HG03066 (cell line): ENCODE measurements around the gene MAP10.

Source experiments
- ATAC-seq: cut with Tn5 transposase; IDR thresholded peaks from one replicate; pipeline ENCODE4 v1.9.1; 2021; ENCODE audit warnings: low read depth; ENCODE audit not compliant: unreplicated experiment

The MAP10 gene

DNA sequence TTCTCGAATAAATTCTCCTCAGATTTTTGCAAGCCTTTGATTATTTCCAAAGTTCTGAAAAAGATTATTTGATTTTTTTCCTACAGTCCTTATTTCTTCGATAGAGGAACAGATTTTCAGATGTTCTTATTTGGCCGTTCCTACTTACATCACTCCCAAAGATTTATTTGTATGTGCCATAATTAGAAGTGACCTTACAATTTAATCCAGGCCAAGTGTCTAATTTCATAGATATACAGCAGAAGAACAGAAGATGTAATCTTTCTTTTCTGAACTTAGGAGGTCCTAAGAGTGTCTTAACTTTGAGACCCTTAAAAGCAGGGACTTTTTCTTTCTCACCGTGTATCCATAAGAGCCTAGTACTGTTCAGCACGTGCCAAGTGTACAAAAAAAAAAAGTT is 46.3 kb downstream of the MAP10 start:
- ATAC-seq: no peak

DNA sequence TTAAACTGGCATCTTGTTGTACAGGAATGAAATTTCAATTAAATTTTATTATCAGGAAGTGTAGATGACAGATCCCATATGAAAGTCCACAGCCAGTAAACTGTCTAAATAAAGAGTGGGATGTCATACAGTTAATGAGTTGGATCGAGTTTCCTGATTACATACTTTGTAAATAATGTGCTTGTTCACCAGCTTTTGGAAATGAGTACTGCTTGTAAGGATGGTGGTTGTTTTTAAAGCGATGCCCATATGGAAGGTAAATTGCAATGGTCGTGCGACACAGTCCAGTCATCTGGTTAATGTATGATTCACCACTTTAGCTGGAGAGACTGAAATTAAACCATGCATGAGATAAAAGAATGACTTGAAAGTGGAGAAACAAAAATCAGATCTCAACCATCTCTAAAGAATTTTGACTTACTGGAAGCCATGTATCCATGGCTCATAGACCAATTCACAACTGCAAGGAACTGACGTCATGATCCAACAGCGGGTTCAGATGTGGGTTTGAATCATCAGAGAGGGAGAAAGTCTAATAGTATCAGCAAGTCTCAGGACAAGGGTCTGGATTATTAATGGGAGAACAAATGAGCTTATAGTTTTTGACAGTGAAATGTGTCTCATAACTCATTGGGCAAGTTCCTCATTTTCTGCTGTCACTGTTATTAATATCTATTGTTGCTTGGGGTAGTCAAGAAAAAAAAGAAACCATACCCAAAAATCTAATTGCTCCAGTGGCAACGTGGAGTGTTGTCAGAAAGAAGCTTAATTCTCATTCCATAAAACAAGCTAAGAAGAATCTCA is 49.0 kb downstream of the MAP10 start:
- no peak for ATAC-seq

DNA sequence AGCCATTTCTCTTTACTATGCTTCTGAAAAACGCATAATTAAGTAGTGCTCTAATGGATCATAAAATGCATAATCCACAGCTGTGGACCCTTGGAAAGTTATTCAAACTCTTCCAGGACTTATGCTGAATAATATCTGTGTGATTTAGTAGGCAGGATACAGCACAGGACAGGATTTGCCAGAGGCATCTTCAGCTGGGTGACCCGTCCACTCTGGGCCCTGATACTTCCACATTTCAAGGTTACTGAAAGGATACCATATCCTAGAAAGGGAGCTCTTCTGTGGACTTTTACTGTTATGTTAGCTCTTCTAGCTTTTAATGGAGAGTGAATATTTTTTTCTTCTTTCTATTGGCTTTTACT is 49.6 kb downstream of the MAP10 start:
- no peak for ATAC-seq

DNA sequence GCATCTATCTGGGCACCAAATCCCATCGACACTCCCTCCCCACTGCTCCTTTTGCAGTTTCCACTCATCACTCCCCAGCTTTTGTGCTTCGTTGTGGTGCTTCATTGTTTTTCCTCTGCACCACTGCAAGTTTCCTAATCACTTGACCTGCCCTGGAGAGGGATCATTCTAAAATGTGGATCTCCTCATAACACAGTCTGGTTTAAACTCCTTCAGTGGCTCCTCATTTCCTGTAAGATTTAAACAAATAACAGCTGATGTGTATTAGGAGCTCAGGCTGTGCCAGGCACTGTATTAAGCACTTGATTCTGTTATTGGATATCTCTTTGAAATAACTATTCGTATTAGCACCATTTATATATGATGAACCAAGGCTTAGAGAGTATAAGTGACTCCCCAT is 51.3 kb downstream of the MAP10 start:
- no peak for ATAC-seq
